IMR-90 (cell line): ENCODE data around the gene TPCN1. TPM values are rescaled to one million over a fixed set of nuclear protein-coding genes. Genes with fewer than 3 reads are reported as not detected.

ENCODE experiments used
- ATAC-seq: fragments of 200-7000 bp; cut with Tn5 transposase; 2 replicates; pipeline ENCODE4 v1.9.1; 2020; ENCODE audit warnings: low read depth, mild to moderate bottlenecking, moderate library complexity
- BruUV-seq: library from RNA; stranded (reverse); fragments of 400-500 nt; replicated peaks from 2 replicates; lab custom pipeline; 2021; lab: Mats Ljungman, UMichigan
- CTCF ChIA-PET: fragments of 300-600 bp; formaldehyde crosslinking; extraction: SDS; loops from one replicate; lab custom pipeline; 2021; ENCODE audit warnings: antibody characterized with exemption; lab: Yijun Ruan, JAX
- POLR2A ChIA-PET: fragments of 300-600 bp; sonication (Branson Sonifier 250); formaldehyde crosslinking; loops from one replicate; lab custom pipeline; 2022; ENCODE audit warnings: antibody characterized with exemption; ENCODE audit not compliant: unreplicated experiment; lab: Charles Lee
- DNase-seq: peaks from one replicate; pipeline ENCODE4 v3.0.0; 2013
- H2AFZ ChIP-seq: replicated peaks from 2 replicates; pipeline ENCODE3; 2013; ENCODE audit warnings: low read length, mild to moderate bottlenecking; ENCODE audit not compliant: poor library complexity
- H2AK5ac ChIP-seq: 2 replicates; pipeline ENCODE4 v1.6.1; 2013; ENCODE audit warnings: low read depth, low read length, inconsistent platforms
- H2AK9ac ChIP-seq: replicated peaks from 2 replicates; pipeline ENCODE3; 2013; ENCODE audit warnings: mild to moderate bottlenecking, low read depth, low read length, moderate library complexity; ENCODE audit not compliant: poor library complexity
- H2BK120ac ChIP-seq: 2 replicates; pipeline ENCODE4 v1.6.1; 2013; ENCODE audit warnings: low read depth, low read length, inconsistent platforms
- H2BK15ac ChIP-seq: 3 replicates; pipeline ENCODE4 v1.6.1; 2013; ENCODE audit warnings: low read depth, low read length, inconsistent platforms
- H2BK20ac ChIP-seq: 2 replicates; pipeline ENCODE4 v1.6.1; 2013; ENCODE audit warnings: low read depth, mild to moderate bottlenecking, inconsistent platforms, low read length, moderate library complexity
- H2BK5ac ChIP-seq: 2 replicates; pipeline ENCODE4 v1.6.1; 2013; ENCODE audit warnings: mild to moderate bottlenecking, low read depth, low read length, inconsistent platforms; ENCODE audit not compliant: poor library complexity, severe bottlenecking
- H3K14ac ChIP-seq: replicated peaks from 2 replicates; pipeline ENCODE4 v1.6.1; 2013; ENCODE audit warnings: low read depth, low read length, inconsistent platforms
- H3K18ac ChIP-seq: 2 replicates; pipeline ENCODE4 v1.6.1; 2013; ENCODE audit warnings: low read depth, low read length, control low read depth
- H3K23ac ChIP-seq: 2 replicates; pipeline ENCODE4 v1.6.1; 2013; ENCODE audit warnings: low read depth, low read length, inconsistent platforms
- H3K27ac ChIP-seq: 2 replicates; pipeline ENCODE4 v1.5.1; 2013; ENCODE audit warnings: mild to moderate bottlenecking, control low read depth, low read length; ENCODE audit not compliant: insufficient read depth
- H3K27me3 ChIP-seq: 2 replicates; pipeline ENCODE4 v1.6.1; 2013; ENCODE audit warnings: low read length; ENCODE audit not compliant: control insufficient read depth, insufficient read depth
- H3K36me3 ChIP-seq: 2 replicates; pipeline ENCODE4 v1.6.1; 2013; ENCODE audit warnings: low read length, mixed read lengths; ENCODE audit not compliant: control insufficient read depth, insufficient read depth
- H3K4ac ChIP-seq: 2 replicates; pipeline ENCODE4 v1.6.1; 2013; ENCODE audit warnings: low read depth, low read length, inconsistent platforms
- H3K4me1 ChIP-seq: 2 replicates; pipeline ENCODE4 v1.6.1; 2013; ENCODE audit warnings: low read length, mixed read lengths; ENCODE audit not compliant: control insufficient read depth, insufficient read depth
- H3K4me2 ChIP-seq: 2 replicates; pipeline ENCODE4 v1.6.1; 2013; ENCODE audit warnings: low read depth, mild to moderate bottlenecking, control low read depth, low read length, moderate library complexity
- H3K4me3 ChIP-seq: 2 replicates; pipeline ENCODE4 v1.5.1; 2013; ENCODE audit warnings: low read depth, mild to moderate bottlenecking, control low read depth, low read length, moderate library complexity; ENCODE audit not compliant: insufficient read depth
- H3K56ac ChIP-seq: 2 replicates; pipeline ENCODE4 v1.6.1; 2013; ENCODE audit warnings: low read length, inconsistent platforms; ENCODE audit not compliant: insufficient read depth; ENCODE audit errors: extremely low read depth
- H3K79me1 ChIP-seq, 2 experiments: 2 replicates each; pipeline ENCODE4 v1.6.1; 2013; ENCODE audit warnings: low read length in 2 of 2, inconsistent platforms in 1 of 2, low read depth in 1 of 2
- H3K9ac ChIP-seq: 2 replicates; pipeline ENCODE4 v1.6.1; 2013; ENCODE audit warnings: low read depth, low read length, control low read depth
- H3K9me1 ChIP-seq: 2 replicates; pipeline ENCODE4 v1.6.1; 2013; ENCODE audit warnings: low read length, inconsistent platforms; ENCODE audit not compliant: insufficient read depth
- H3K9me3 ChIP-seq: 2 replicates; pipeline ENCODE4 v1.6.1; 2013; ENCODE audit warnings: low read length; ENCODE audit not compliant: control insufficient read depth, insufficient read depth
- H4K20me1 ChIP-seq: 2 replicates; pipeline ENCODE4 v1.6.1; 2013; ENCODE audit warnings: low read length, inconsistent platforms; ENCODE audit not compliant: insufficient read depth
- H4K5ac ChIP-seq: 2 replicates; pipeline ENCODE4 v1.6.1; 2013; ENCODE audit warnings: mild to moderate bottlenecking, low read depth, low read length, control low read depth
- H4K8ac ChIP-seq, 2 experiments: 2 replicates each; pipeline ENCODE4 v1.6.1; 2013; ENCODE audit warnings: low read depth in 2 of 2, low read length in 2 of 2, control low read depth in 1 of 2, inconsistent platforms in 1 of 2
- H4K91ac ChIP-seq: 2 replicates; pipeline ENCODE4 v1.6.1; 2013; ENCODE audit warnings: low read depth, low read length, inconsistent platforms; ENCODE audit not compliant: insufficient read depth
- BHLHE40 ChIP-seq: fragments of 150-350 bp; IDR thresholded peaks from 2 replicates; pipeline ENCODE4 v1.6.1; 2016; ENCODE audit warnings: mild to moderate bottlenecking, low read depth, low read length
- CEBPB ChIP-seq: IDR thresholded peaks from 2 replicates; pipeline ENCODE4 v1.6.1; 2012; ENCODE audit warnings: low read depth, low read length, improper control_type of control experiment
- CHD1 ChIP-seq: IDR thresholded peaks from 2 replicates; pipeline ENCODE4 v1.6.1; 2012; ENCODE audit warnings: low read depth, low read length, improper control_type of control experiment
- FOS ChIP-seq: fragments of 150-350 bp; IDR thresholded peaks from 2 replicates; pipeline ENCODE4 v1.6.1; 2016; ENCODE audit warnings: low read depth, low read length
- MAFK ChIP-seq: IDR thresholded peaks from 2 replicates; pipeline ENCODE4 v1.6.1; 2012; ENCODE audit warnings: low read depth, low read length, improper control_type of control experiment
- MAZ ChIP-seq: IDR thresholded peaks from 2 replicates; pipeline ENCODE4 v1.6.1; 2012; ENCODE audit warnings: low read depth, mild to moderate bottlenecking, low read length, improper control_type of control experiment, moderate library complexity, borderline replicate concordance
- MXI1 ChIP-seq: IDR thresholded peaks from 2 replicates; pipeline ENCODE4 v1.6.1; 2012; ENCODE audit warnings: low read depth, mild to moderate bottlenecking, low read length, moderate library complexity, borderline replicate concordance
- NFE2L2 ChIP-seq: fragments of 150-350 bp; IDR thresholded peaks from 2 replicates; pipeline ENCODE4 v1.6.1; 2016; ENCODE audit warnings: low read depth, mild to moderate bottlenecking, low read length
- POLR2A ChIP-seq: IDR thresholded peaks from 2 replicates; pipeline ENCODE4 v1.6.1; 2012; ENCODE audit warnings: mild to moderate bottlenecking, low read depth, low read length
- RAD21 ChIP-seq: IDR thresholded peaks from 2 replicates; pipeline ENCODE4 v1.6.1; 2012; ENCODE audit warnings: low read length, improper control_type of control experiment
- RCOR1 ChIP-seq: IDR thresholded peaks from 2 replicates; pipeline ENCODE4 v1.6.1; 2012; ENCODE audit warnings: mild to moderate bottlenecking, low read length, improper control_type of control experiment; ENCODE audit not compliant: insufficient replicate concordance
- RFX5 ChIP-seq: IDR thresholded peaks from 2 replicates; pipeline ENCODE4 v1.8.0; 2012; ENCODE audit warnings: low read depth, mild to moderate bottlenecking, low read length, moderate library complexity
- SMC3 ChIP-seq: fragments of 150-350 bp; IDR thresholded peaks from 2 replicates; pipeline ENCODE4 v1.6.1; 2016; ENCODE audit warnings: low read depth, mild to moderate bottlenecking, antibody characterized with exemption, low read length, moderate library complexity
- WGBS, 2 experiments: methylation state at CpG; one replicate each; pipeline versions ENCODE4 v1.1.5 to v1.1.7; 2013; ENCODE audit warnings: missing lambda C conversion rate in 2 of 2; ENCODE audit not compliant: insufficient read length in 1 of 2; ENCODE audit errors: extremely low coverage in 2 of 2; 5-methylcytosine and 5-hydroxymethylcytosine counted together
- dilution Hi-C: fragments of 300-500 bp; cut with HindIII; formaldehyde crosslinking; loops from one replicate; pipeline ENCODE4 v1.14.3; 2018; ENCODE audit warnings: low sequenced_read_pairs; ENCODE audit not compliant: unreplicated experiment
- in situ Hi-C: fragments of 300-500 bp; cut with MboI; formaldehyde crosslinking; loops from 3 replicates; pipeline ENCODE4 v1.14.3; 2019; ENCODE audit warnings: low sequenced_read_pairs, inconsistent platforms, mixed read lengths
- intact Hi-C: fragments of 100-400 bp; cut with micrococcal nuclease; formaldehyde crosslinking; loops from 2 replicates; pipeline ENCODE4 v1.10.0; 2022
- polyA plus RNA-seq, 3 experiments: library from polyadenylated mRNA; depleted of rRNA; stranded (reverse); fragments of >200 nt; gene quantifications; 2 replicates each; pipeline ENCODE4 v1.2.3, GENCODE V29; 2012; ENCODE audit warnings: low replicate concordance in 1 of 3
- total RNA-seq: library from RNA; depleted of rRNA; stranded (reverse); fragments of >200 nt; gene quantifications from 2 replicates; pipeline ENCODE4 v1.2.3, GENCODE V29; 2012
- TF ChIP-seq, protein P1 (sequence below): conservative IDR thresholded peaks from 2 replicates; pipeline ENCODE4 v1.5.1; 2012; ENCODE audit warnings: mild to moderate bottlenecking, low read depth, low read length, improper control_type of control experiment
- TF ChIP-seq, protein P2 (sequence below): fragments of 150-350 bp; IDR thresholded peaks from 2 replicates; pipeline ENCODE4 v1.6.1; 2016; ENCODE audit warnings: low read depth, mild to moderate bottlenecking, low read length, moderate library complexity, borderline replicate concordance
- TF ChIP-seq, protein P3 (sequence below): fragments of 150-350 bp; IDR thresholded peaks from 2 replicates; pipeline ENCODE4 v1.6.1; 2017; ENCODE audit warnings: mild to moderate bottlenecking, antibody characterized with exemption, low read length, low read depth

Gene TPCN1
- total and polyA plus RNA-seq, 2 of the 4 experiments (the other 2 are of a cell fraction): 2.0 to 13.2 TPM

DNA sequence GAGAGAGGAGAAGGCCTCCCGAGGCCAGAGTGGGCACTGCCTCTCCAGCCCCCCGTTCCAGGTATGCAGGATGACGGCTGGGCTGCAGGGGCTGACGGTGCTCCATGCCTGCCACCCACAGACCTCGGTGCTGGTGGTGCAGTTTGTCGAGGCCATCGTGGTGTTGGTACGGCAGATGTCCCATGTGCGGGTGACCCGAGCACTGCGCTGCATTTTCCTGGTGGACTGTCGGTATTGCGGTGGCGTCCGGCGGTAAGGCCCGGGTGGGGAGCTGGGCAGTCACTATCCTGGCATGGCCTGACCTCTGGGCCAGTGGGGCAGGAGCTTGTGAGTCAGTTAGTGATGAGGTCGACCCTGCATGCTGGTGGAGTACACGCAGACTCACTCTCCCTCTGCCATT lies 47.4 kb downstream of the TPCN1 start:
- no peak overlapping the region for H2BK15ac ChIP-seq
- no peak overlapping the region for H3K4ac ChIP-seq
- dilution Hi-C loops: no loop called here
- ChIA-PET POLR2A (no interaction called here), CTCF (no interaction called here)
- no peak overlapping the region for H2BK5ac ChIP-seq
- peaks cover 14% of the 10 kb centered on the region for H3K4me1 ChIP-seq
- H3K9ac ChIP-seq: no peak overlapping the region
- no peak overlapping the region for H2AK9ac ChIP-seq
- no peaks in the 10 kb centered on the region for H3K27me3 ChIP-seq
- no peak overlapping the region for H3K4me3 ChIP-seq
- WGBS, 2 experiments: 93% methylated on average over 5 of the region's 19 CpGs; no CpG with 5 or more reads in 1 of the 2 experiments
- no peak overlapping the region for H3K18ac ChIP-seq
- no TSS peak for BruUV-seq
- H2BK20ac ChIP-seq: no peak overlapping the region
- no peak overlapping the region for H2BK120ac ChIP-seq
- no peak overlapping the region for H4K8ac ChIP-seq
- H3K4me2 ChIP-seq: no peak overlapping the region
- no peak overlapping the region for H2AFZ ChIP-seq
- no peaks in the 10 kb centered on the region for H3K9me3 ChIP-seq
- H3K9me1 ChIP-seq: peaks cover 27% of the 10 kb centered on the region
- no peak overlapping the region for H4K91ac ChIP-seq
- no peak overlapping the region for H2AK5ac ChIP-seq
- no peaks in the 10 kb centered on the region for H4K20me1 ChIP-seq
- H3K27ac ChIP-seq: no peak overlapping the region
- H3K23ac ChIP-seq: no peak overlapping the region
- no peak overlapping the region for H3K14ac ChIP-seq
- ATAC-seq: no peak
- in situ Hi-C loops: no loop called here
- H3K56ac ChIP-seq: no peak overlapping the region
- intact Hi-C loops: no loop called here
- DNase-seq: no peak
- H4K5ac ChIP-seq: no peak overlapping the region
- no peaks in the 10 kb centered on the region for H3K79me1 ChIP-seq
- TF ChIP-seq CEBPB: no peak
- TF ChIP-seq, protein P1, sequence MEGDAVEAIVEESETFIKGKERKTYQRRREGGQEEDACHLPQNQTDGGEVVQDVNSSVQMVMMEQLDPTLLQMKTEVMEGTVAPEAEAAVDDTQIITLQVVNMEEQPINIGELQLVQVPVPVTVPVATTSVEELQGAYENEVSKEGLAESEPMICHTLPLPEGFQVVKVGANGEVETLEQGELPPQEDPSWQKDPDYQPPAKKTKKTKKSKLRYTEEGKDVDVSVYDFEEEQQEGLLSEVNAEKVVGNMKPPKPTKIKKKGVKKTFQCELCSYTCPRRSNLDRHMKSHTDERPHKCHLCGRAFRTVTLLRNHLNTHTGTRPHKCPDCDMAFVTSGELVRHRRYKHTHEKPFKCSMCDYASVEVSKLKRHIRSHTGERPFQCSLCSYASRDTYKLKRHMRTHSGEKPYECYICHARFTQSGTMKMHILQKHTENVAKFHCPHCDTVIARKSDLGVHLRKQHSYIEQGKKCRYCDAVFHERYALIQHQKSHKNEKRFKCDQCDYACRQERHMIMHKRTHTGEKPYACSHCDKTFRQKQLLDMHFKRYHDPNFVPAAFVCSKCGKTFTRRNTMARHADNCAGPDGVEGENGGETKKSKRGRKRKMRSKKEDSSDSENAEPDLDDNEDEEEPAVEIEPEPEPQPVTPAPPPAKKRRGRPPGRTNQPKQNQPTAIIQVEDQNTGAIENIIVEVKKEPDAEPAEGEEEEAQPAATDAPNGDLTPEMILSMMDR: no peak
- TF ChIP-seq, protein P2, sequence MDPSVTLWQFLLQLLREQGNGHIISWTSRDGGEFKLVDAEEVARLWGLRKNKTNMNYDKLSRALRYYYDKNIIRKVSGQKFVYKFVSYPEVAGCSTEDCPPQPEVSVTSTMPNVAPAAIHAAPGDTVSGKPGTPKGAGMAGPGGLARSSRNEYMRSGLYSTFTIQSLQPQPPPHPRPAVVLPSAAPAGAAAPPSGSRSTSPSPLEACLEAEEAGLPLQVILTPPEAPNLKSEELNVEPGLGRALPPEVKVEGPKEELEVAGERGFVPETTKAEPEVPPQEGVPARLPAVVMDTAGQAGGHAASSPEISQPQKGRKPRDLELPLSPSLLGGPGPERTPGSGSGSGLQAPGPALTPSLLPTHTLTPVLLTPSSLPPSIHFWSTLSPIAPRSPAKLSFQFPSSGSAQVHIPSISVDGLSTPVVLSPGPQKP: no peak
- TF ChIP-seq RCOR1: no peak
- TF ChIP-seq MXI1: no peak
- TF ChIP-seq, protein P3, sequence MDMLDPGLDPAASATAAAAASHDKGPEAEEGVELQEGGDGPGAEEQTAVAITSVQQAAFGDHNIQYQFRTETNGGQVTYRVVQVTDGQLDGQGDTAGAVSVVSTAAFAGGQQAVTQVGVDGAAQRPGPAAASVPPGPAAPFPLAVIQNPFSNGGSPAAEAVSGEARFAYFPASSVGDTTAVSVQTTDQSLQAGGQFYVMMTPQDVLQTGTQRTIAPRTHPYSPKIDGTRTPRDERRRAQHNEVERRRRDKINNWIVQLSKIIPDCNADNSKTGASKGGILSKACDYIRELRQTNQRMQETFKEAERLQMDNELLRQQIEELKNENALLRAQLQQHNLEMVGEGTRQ: no peak
- no peak for TF ChIP-seq FOS
- no peak for TF ChIP-seq RAD21
- no peak for TF ChIP-seq NFE2L2
- no peak for TF ChIP-seq SMC3
- TF ChIP-seq RFX5: no peak
- TF ChIP-seq MAFK: no peak
- TF ChIP-seq MAZ: no peak
- TF ChIP-seq BHLHE40: no peak
- TF ChIP-seq POLR2A: no peak
- no peak for TF ChIP-seq CHD1
- H3K36me3 ChIP-seq: peaks cover 9% of the 10 kb centered on the region; the same call in 1 of the 2 replicates
